Neutrophil (primary cell): ENCODE data around the gene OCA2.

Experiments
- H3K27ac ChIP-seq: fragments of 200-600 bp; sonication (generic); 2 replicates; pipeline ENCODE4 v1.5.1; 2016; ENCODE audit warnings: mild to moderate bottlenecking, moderate library complexity
- H3K27me3 ChIP-seq: fragments of 200-600 bp; sonication (generic); 2 replicates; pipeline ENCODE4 v1.6.0; 2016; ENCODE audit warnings: mild to moderate bottlenecking
- H3K36me3 ChIP-seq: fragments of 200-600 bp; sonication (generic); 2 replicates; pipeline ENCODE4 v1.5.1; 2017
- H3K4me1 ChIP-seq, 2 experiments: fragments of 200-600 bp in 1 of 2; sonication (generic) in 1 of 2; 1 replicate in 1 of 2; 2 replicates in 1 of 2; pipeline versions ENCODE4 v1.5.1 to v1.6.1; 2013 to 2016; ENCODE audit warnings: low read depth in 1 of 2, low read length in 1 of 2, mild to moderate bottlenecking in 1 of 2, moderate library complexity in 1 of 2; ENCODE audit not compliant: control insufficient read depth in 1 of 2, insufficient read depth in 1 of 2
- H3K4me3 ChIP-seq, 2 experiments: fragments of 200-600 bp in 1 of 2; sonication (generic) in 1 of 2; 1 replicate in 1 of 2; 2 replicates in 1 of 2; pipeline ENCODE4 v1.5.1; 2013 to 2016; ENCODE audit warnings: low read depth in 1 of 2, low read length in 1 of 2, mild to moderate bottlenecking in 1 of 2, moderate library complexity in 1 of 2
- H3K9me3 ChIP-seq: fragments of 200-600 bp; sonication (generic); 2 replicates; pipeline ENCODE4 v1.5.1; 2016
- TF ChIP-seq, protein P1 (sequence below): fragments of 200-600 bp; sonication (generic); IDR thresholded peaks from 2 replicates; pipeline ENCODE4 v1.5.1; 2016; ENCODE audit warnings: antibody characterized with exemption

The OCA2 gene

DNA sequence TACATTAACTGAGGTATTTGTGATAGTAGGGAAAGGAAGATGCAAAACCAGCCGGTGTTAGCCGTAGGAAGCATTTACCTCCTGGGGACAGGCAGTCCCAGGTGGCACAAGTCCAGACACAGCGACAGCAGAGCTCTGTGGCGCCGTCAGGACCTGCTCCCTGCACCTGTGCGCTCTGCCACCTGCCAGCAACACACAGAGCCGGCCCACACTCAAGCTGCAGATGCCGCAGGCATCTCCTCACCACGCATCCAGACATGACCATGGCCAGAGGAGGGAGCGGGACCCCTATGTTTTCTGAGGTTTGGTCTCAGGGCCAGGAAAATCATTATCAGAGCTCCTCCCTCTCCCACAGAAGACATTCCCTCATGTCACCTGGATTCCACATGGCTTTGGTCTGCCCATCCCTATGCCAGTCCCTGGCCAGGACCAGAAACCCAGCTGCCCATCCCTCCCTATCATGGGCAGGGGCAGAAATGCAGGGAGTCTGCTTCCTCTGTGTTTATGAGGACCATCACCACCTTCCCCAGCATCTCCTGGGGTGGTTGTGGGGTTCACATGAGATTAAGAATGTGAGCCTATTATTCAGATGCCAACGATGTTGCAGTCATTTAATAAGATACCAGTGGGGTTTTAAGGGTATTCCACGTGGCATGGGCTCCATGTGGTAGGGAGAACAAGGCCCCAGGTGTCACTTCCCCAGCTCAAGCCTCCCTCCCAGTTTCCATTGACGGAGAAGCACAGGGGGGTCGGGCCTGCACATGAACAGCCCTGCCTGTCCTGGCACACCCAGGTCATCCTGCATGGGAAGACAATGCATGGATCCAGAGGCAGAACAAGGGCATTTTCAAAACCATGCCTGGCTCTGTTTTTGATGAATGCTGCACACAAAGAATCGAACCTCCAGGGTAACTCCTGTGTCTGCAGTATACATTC is 251.1 kb downstream of the OCA2 start:
- Histone ChIP-seq H3K4me1 (no peaks in the 10 kb centered on the region), H3K36me3 (no peaks in the 10 kb centered on the region), H3K4me3 (no peak overlapping the region), H3K27me3 (no peaks in the 10 kb centered on the region), H3K9me3 (no peaks in the 10 kb centered on the region), H3K27ac (no peak overlapping the region)
- TF ChIP-seq, protein P1, sequence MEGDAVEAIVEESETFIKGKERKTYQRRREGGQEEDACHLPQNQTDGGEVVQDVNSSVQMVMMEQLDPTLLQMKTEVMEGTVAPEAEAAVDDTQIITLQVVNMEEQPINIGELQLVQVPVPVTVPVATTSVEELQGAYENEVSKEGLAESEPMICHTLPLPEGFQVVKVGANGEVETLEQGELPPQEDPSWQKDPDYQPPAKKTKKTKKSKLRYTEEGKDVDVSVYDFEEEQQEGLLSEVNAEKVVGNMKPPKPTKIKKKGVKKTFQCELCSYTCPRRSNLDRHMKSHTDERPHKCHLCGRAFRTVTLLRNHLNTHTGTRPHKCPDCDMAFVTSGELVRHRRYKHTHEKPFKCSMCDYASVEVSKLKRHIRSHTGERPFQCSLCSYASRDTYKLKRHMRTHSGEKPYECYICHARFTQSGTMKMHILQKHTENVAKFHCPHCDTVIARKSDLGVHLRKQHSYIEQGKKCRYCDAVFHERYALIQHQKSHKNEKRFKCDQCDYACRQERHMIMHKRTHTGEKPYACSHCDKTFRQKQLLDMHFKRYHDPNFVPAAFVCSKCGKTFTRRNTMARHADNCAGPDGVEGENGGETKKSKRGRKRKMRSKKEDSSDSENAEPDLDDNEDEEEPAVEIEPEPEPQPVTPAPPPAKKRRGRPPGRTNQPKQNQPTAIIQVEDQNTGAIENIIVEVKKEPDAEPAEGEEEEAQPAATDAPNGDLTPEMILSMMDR: no peak

DNA sequence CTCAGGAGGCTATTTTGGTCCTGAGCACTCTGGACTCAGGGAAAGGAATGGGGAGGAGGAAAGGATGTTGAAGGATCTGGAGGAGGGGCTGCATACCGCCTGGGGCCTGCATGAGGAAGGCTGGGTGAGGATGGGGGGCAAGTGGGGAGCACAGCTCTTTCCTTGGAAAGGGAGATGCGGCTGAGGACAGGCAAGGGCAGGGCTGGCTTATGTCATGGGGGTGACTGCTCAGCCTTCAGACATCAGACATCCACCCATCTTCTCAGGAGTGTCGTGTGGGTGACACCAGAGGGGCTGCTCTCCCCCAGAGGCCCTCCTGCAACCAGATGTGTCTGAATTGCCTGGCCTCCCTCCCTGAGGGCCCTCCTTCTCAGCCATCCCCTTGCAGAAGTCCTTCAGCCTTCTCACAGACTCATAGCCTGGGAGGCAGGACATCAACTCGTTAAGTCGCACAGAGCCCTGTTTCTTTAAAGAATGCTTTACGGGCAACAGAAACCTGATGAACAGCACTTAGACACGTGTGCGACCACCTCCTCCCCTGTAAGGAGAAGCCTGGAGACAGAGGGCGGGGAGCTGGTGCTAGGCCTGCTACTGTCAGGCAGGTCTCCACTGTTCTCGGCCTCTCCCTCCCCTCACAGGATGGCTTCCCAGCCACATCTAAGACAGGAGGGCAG is 252.3 kb downstream of the OCA2 start:
- TF ChIP-seq, protein P1: no peak
- Histone ChIP-seq H3K27ac (no peak overlapping the region), H3K36me3 (no peaks in the 10 kb centered on the region)

DNA sequence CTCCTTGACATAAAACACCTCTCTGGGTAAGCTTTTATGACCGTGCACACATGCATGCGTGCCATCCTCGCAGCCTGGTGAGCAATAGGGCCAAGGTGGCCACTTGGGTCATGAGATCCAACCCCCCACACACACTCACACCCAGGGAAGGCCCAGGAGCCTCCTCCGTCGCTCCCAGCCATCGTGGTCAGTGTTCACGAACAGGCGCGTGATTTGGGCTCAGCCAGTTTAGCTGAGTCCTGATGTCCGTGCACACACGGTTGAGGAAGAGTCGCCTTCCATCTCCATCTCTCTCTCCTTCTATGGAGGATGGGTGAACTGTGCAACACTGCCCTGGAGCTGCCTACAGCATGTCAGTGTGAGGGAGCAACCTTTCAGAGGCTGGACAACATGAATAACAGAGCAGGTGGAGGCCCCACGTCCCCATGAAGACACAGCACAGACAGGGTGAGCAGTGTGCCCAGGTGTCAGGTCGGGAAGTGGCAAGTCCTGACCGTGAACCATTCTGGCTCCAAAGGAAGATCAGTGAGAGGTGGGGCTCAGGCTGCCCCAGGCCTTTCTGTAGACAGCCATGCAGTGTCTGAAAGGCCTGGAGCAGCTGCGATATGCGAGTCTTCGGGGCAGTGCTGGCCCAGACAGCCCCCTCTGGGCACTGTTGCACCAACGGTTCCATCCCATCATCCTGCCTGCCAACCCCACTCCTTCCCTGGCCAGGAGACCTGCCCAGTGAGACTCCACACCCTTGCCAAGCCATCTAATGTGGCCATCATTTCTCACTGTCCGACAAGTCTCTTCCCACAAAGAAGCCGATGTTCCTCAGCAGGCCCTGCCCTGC is 253.4 kb downstream of the OCA2 start:
- Histone ChIP-seq H3K4me1 (no peaks in the 10 kb centered on the region), H3K4me3 (no peak overlapping the region), H3K36me3 (no peaks in the 10 kb centered on the region), H3K27ac (no peak overlapping the region), H3K9me3 (no peaks in the 10 kb centered on the region), H3K27me3 (no peaks in the 10 kb centered on the region)
- TF ChIP-seq, protein P1: no peak

More for the DNA sequence above, 252.3 kb downstream of the OCA2 start:
- H3K9me3 ChIP-seq: no peaks in the 10 kb centered on the region
- no peaks in the 10 kb centered on the region for H3K27me3 ChIP-seq
- no peak overlapping the region for H3K4me3 ChIP-seq
- H3K4me1 ChIP-seq: no peaks in the 10 kb centered on the region

- TF ChIP-seq, protein P1: no peak
- Histone ChIP-seq H3K4me1 (no peaks in the 10 kb centered on the region), H3K4me3 (no peak overlapping the region), H3K36me3 (no peaks in the 10 kb centered on the region), H3K27me3 (no peaks in the 10 kb centered on the region), H3K9me3 (no peaks in the 10 kb centered on the region), H3K27ac (no peak overlapping the region)
Observed at GRCh38 chr15:27844018-27844666, 255.0 kb downstream of the OCA2 start.

- Histone ChIP-seq H3K9me3 (no peaks in the 10 kb centered on the region), H3K27me3 (no peaks in the 10 kb centered on the region), H3K4me1 (no peaks in the 10 kb centered on the region), H3K4me3 (no peak overlapping the region), H3K27ac (no peak overlapping the region), H3K36me3 (no peaks in the 10 kb centered on the region)
- TF ChIP-seq, protein P1: no peak
Observed at GRCh38 chr15:27843146-27843545, 256.0 kb downstream of the OCA2 start.
